ENCODE data around the gene LGALS1. TPM values are rescaled to one million over a fixed set of nuclear protein-coding genes. Genes with fewer than 3 reads are reported as not detected.
"Not testable (repeated sequence)": the region's sequence is repeated elsewhere in the genome, so short reads cannot be mapped to it uniquely, and the experiment has no call there.

LGALS1 gene
- polyA plus RNA-seq, 1 of the 3 experiments (the other 2 are of a cell fraction): 12,045 TPM

DNA sequence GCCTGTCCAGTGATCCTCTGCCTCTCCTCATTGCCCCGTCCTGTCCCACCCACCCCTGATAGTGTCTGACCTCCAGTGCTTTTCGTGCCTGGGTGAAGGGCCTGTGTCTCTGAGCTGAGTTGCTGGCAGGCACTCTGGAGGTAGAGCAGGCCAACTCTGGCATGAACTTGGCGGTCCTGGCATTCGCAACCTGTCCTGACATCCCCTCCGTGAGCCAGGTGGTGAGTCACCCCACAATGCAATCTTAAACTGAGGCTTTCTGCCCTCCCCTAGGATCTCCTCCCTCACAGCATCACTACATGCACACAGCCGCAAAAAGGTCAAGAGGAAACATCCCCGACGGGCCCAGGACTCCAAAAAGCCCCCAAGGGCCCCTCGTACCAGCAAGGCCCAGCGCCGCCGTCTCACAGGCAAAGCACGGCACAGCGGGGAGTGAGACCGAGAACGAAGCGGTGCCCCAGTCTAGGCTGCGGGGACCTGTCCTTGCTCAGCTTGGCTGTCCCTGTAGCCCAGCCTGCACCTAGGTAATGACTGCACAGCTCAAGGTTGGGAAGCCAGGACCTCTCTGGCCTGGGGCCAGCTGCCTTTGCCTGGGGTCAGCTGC is 15.6 kb downstream of the LGALS1 start:
- TF ChIP-seq, protein P1, sequence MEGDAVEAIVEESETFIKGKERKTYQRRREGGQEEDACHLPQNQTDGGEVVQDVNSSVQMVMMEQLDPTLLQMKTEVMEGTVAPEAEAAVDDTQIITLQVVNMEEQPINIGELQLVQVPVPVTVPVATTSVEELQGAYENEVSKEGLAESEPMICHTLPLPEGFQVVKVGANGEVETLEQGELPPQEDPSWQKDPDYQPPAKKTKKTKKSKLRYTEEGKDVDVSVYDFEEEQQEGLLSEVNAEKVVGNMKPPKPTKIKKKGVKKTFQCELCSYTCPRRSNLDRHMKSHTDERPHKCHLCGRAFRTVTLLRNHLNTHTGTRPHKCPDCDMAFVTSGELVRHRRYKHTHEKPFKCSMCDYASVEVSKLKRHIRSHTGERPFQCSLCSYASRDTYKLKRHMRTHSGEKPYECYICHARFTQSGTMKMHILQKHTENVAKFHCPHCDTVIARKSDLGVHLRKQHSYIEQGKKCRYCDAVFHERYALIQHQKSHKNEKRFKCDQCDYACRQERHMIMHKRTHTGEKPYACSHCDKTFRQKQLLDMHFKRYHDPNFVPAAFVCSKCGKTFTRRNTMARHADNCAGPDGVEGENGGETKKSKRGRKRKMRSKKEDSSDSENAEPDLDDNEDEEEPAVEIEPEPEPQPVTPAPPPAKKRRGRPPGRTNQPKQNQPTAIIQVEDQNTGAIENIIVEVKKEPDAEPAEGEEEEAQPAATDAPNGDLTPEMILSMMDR (IDR thresholded peaks at IDR 0.05): no peak
- no peak for TF ChIP-seq RXRA (IDR thresholded peaks at IDR 0.05; ENCODE audit: borderline replicate concordance, low read depth)
- no peak for TF ChIP-seq REST (IDR thresholded peaks at IDR 0.05; ENCODE audit: low read depth, low read length)
- no peak for TF ChIP-seq JUND (IDR thresholded peaks at IDR 0.05)
- no peak for DNase-seq
- no peaks in the 10 kb centered on the region for H3K9me2 ChIP-seq
- H2AFZ ChIP-seq (ENCODE audit: low read depth): no peak overlapping the region
- no peak overlapping the region for H3K9ac ChIP-seq
- H3K4me1 ChIP-seq (ENCODE audit: control insufficient read depth in 1 of 2, insufficient read depth in 2 of 2, low read depth in 1 of 2, low read length in 1 of 2): peaks cover 1 to 13% of the 10 kb centered on the region in 2 experiments; a peak in 2 of 4 replicates
- ChIA-PET CTCF (interaction anchor here (2.5 to 44.3 kb wide), 2 partner anchors 9 to 57 kb away, joined by 8 to 898 read pairs; partner anchors contain the start of gene SH3BP1), POLR2A (no interaction called here)
- H4K20me1 ChIP-seq (ENCODE audit: insufficient read depth): no peaks in the 10 kb centered on the region
- H3F3A ChIP-seq (replicated peaks; ENCODE audit: insufficient read depth): peaks cover 11% of the 10 kb centered on the region
- H3K4me2 ChIP-seq: no peak overlapping the region
- peaks cover 12 to 43% of the 10 kb centered on the region in 2 experiments for H3K36me3 ChIP-seq (replicated peaks in 1 of 2; ENCODE audit: control insufficient read depth in 1 of 2, insufficient read depth in 2 of 2, low read length in 1 of 2)
- no peak overlapping the region for H3K4me3 ChIP-seq (ENCODE audit: low read depth in 2 of 2, low read length in 1 of 2)
- H3K9me3 ChIP-seq: no peaks in the 10 kb centered on the region
- peaks cover 20% of the 10 kb centered on the region for H3K79me2 ChIP-seq (ENCODE audit: insufficient read depth)
- 79% methylated on average over 3 of the region's 18 CpGs for WGBS (ENCODE audit: low lambda C conversion rate)
- no peaks in the 10 kb centered on the region for H3K27me3 ChIP-seq (ENCODE audit: insufficient read depth)
- H3K27ac ChIP-seq (ENCODE audit: low read depth in 2 of 2, low read length in 1 of 2): no peak overlapping the region

DNA sequence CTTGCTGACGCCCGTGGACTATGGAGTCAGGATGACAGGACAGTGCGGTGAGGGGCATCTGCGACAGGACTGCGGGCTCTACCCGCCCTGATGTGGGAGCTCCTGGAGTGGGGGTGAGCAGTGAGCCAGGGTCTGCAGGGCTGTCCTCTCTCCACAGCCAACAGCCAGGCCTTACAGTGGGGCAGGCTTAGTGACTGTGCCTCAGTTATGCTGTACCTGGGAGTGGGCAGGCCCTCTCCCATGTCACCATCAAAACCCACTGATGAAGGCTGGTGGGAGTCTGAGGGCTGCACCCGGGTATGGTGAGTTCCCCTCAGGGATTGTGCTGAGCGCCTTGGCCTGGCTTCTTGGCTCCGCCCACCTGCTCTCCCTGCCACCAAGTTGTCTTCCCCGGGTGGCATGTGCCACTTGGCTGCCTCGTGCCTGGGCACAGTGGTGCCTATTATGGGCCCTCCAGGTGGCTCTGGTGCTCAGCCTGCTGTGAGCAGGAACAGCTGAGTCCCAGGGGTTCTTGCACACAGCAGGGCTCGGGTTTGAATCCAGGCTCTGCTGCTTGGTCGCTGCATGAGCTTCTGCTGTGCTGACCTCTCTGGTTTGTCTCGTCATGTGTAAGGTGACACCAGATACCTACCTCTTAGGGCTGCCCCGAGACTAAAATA is 17.3 kb downstream of the LGALS1 start:
- no peaks in the 10 kb centered on the region for H3K27me3 ChIP-seq (ENCODE audit: insufficient read depth)
- no peak overlapping the region for H3K4me2 ChIP-seq
- peaks cover 12 to 43% of the 10 kb centered on the region in 2 experiments for H3K36me3 ChIP-seq (replicated peaks in 1 of 2; ENCODE audit: control insufficient read depth in 1 of 2, insufficient read depth in 2 of 2, low read length in 1 of 2)
- no peak overlapping the region for H3K9ac ChIP-seq
- ChIA-PET POLR2A (no interaction called here), CTCF (interaction anchor here (0.7 to 6.0 kb wide), 4 partner anchors 10 to 50 kb away, joined by 3 to 65 read pairs (median 8); partner anchors contain the start of gene NOL12)
- H3K79me2 ChIP-seq (ENCODE audit: insufficient read depth): peaks cover 14% of the 10 kb centered on the region
- no peak overlapping the region for H3K27ac ChIP-seq (ENCODE audit: low read depth in 2 of 2, low read length in 1 of 2)
- no peaks in the 10 kb centered on the region for H3K9me2 ChIP-seq
- H3F3A ChIP-seq (replicated peaks; ENCODE audit: insufficient read depth): peaks cover 21% of the 10 kb centered on the region
- peaks cover 6 to 11% of the 10 kb centered on the region in 2 experiments; a peak in 2 of 4 replicates for H3K4me1 ChIP-seq (ENCODE audit: control insufficient read depth in 1 of 2, insufficient read depth in 2 of 2, low read depth in 1 of 2, low read length in 1 of 2)
- no peak overlapping the region for H3K4me3 ChIP-seq (ENCODE audit: low read depth in 2 of 2, low read length in 1 of 2)
- 98% methylated on average over 11 of the region's 15 CpGs for WGBS (ENCODE audit: low lambda C conversion rate)
- H4K20me1 ChIP-seq (ENCODE audit: insufficient read depth): no peaks in the 10 kb centered on the region
- DNase-seq: no peak
- H3K9me3 ChIP-seq: no peaks in the 10 kb centered on the region
- TF ChIP-seq, protein P2, sequence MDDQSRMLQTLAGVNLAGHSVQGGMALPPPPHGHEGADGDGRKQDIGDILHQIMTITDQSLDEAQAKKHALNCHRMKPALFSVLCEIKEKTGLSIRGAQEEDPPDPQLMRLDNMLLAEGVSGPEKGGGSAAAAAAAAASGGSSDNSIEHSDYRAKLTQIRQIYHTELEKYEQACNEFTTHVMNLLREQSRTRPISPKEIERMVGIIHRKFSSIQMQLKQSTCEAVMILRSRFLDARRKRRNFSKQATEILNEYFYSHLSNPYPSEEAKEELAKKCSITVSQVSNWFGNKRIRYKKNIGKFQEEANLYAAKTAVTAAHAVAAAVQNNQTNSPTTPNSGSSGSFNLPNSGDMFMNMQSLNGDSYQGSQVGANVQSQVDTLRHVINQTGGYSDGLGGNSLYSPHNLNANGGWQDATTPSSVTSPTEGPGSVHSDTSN (IDR thresholded peaks at IDR 0.05): no peak
- no peak for TF ChIP-seq RXRA (IDR thresholded peaks at IDR 0.05; ENCODE audit: borderline replicate concordance, low read depth)
- TF ChIP-seq IRF3 (IDR thresholded peaks at IDR 0.05; ENCODE audit: low read depth, low read length): no peak
- no peak for TF ChIP-seq TCF12 (IDR thresholded peaks at IDR 0.05)
- H2AFZ ChIP-seq (ENCODE audit: low read depth): no peak overlapping the region

DNA sequence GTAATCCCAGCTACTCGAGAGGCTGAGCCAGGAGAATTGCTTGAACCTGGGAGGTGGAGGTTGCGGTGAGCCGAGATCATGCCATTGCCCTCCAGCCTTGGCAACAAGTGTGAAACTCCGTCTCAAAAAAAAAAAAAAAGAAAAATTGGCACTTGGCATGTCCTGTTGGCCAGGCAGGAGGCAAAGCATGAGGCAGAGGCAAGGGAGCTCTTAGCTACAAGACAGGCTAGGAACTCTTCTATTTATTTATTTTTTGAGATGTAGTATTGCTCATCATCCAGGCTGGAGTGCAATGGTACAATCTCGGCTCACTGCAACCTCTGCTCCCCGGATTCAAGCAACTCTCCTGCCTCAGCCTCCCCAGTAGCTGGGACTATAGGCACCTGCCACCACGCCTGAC is 18.7 kb downstream of the LGALS1 start:
- CTCF ChIA-PET: interaction anchor here (6.0 to 6.2 kb wide), 2 partner anchors 11 to 51 kb away, joined by 55 to 65 read pairs; partner anchors contain the start of gene NOL12
- POLR2A ChIA-PET; H3K4me3 ChIP-seq (ENCODE audit: low read depth in 2 of 2, low read length in 1 of 2); H3K4me2 ChIP-seq; H3K9me2 ChIP-seq; H3K27me3 ChIP-seq (ENCODE audit: insufficient read depth); DNase-seq; H2AFZ ChIP-seq (ENCODE audit: low read depth); H3K27ac ChIP-seq (ENCODE audit: low read depth in 2 of 2, low read length in 1 of 2); H3K9ac ChIP-seq; H3K9me3 ChIP-seq; H4K20me1 ChIP-seq (ENCODE audit: insufficient read depth): not testable (repeated sequence)
- Histone ChIP-seq H3K36me3 (replicated peaks in 1 of 2; ENCODE audit: control insufficient read depth in 1 of 2, insufficient read depth in 2 of 2, low read length in 1 of 2) (peaks cover 7 to 32% of the 10 kb centered on the region in 2 experiments), H3K4me1 (ENCODE audit: control insufficient read depth in 1 of 2, insufficient read depth in 2 of 2, low read depth in 1 of 2, low read length in 1 of 2) (peaks cover 6 to 11% of the 10 kb centered on the region in 2 experiments; a peak in 2 of 4 replicates), H3F3A (replicated peaks; ENCODE audit: insufficient read depth) (peaks cover 21% of the 10 kb centered on the region), H3K79me2 (ENCODE audit: insufficient read depth) (peaks cover 13% of the 10 kb centered on the region)
- over 99% methylated on average over 7 of the region's 7 CpGs for WGBS (ENCODE audit: low lambda C conversion rate)
